DMS53 (cell line): ENCODE data around the gene CTBP2.
"Not testable (repeated sequence)": the region's sequence is repeated elsewhere in the genome, so short reads cannot be mapped to it uniquely, and the experiment has no call there.

ENCODE experiments used
- DNase-seq: peaks from one replicate; lab custom pipeline; 2025; lab: John Stamatoyannopoulos, UW

CTBP2 gene

GRCh38 chr10:125186431-125187170 is 26.2 kb upstream of the CTBP2 start:
- DNase-seq: no peak

GRCh38 chr10:125179107-125179506 is 18.7 kb upstream of the CTBP2 start:
- DNase-seq: not testable (repeated sequence)

GRCh38 chr10:125177641-125178640 is 17.6 kb upstream of the CTBP2 start:
- no peak for DNase-seq

GRCh38 chr10:125175807-125176206 is 15.4 kb upstream of the CTBP2 start:
- DNase-seq: no peak

GRCh38 chr10:125174360-125174759 is 14.0 kb upstream of the CTBP2 start:
- DNase-seq: no peak

- no peak for DNase-seq
Observed at GRCh38 chr10:125172694-125173093, 12.3 kb upstream of the CTBP2 start.

- DNase-seq: peak; percentile 15
Observed at GRCh38 chr10:125171402-125172306, 11.3 kb upstream of the CTBP2 start.

- DNase-seq: no peak
Observed at GRCh38 chr10:125169915-125170314, 9.6 kb upstream of the CTBP2 start.

GRCh38 chr10:125169279-125169678 is 8.9 kb upstream of the CTBP2 start:
- DNase-seq: no peak

- DNase-seq: no peak
Observed at GRCh38 chr10:125166658-125167057, 6.3 kb upstream of the CTBP2 start.

GRCh38 chr10:125165584-125166573 is 5.5 kb upstream of the CTBP2 start:
- no peak for DNase-seq

- DNase-seq: no peak
Observed at GRCh38 chr10:125164421-125164820, 4.1 kb upstream of the CTBP2 start.

- DNase-seq: no peak
Observed at GRCh38 chr10:125163803-125164202, 3.4 kb upstream of the CTBP2 start.

- not testable (repeated sequence) for DNase-seq
Observed at GRCh38 chr10:125163312-125163711, 2.9 kb upstream of the CTBP2 start.

- DNase-seq: peak; percentile 70
Observed at GRCh38 chr10:125162120-125162931, 2.0 kb upstream of the CTBP2 start.

- DNase-seq: peak; percentile 79
Observed at GRCh38 chr10:125161707-125162119, 1.4 kb upstream of the CTBP2 start.

- peak; percentile 92 for DNase-seq
Observed at GRCh38 chr10:125160856-125161706, 718 bp upstream of the CTBP2 start.

GRCh38 chr10:125159486-125159931 is 854 bp downstream of the CTBP2 start:
- peak; percentile 69 for DNase-seq
